PC-3 (cell line): ENCODE data around the gene PHF21B. TPM values are rescaled to one million over a fixed set of nuclear protein-coding genes. Genes with fewer than 3 reads are reported as not detected.

ENCODE experiments used
- ATAC-seq: fragments of 200-7000 bp; cut with Tn5 transposase; 2 replicates; pipeline ENCODE4 v1.9.1; 2020; ENCODE audit warnings: mild to moderate bottlenecking, moderate library complexity
- BruUV-seq: library from RNA; stranded (reverse); fragments of 400-500 nt; replicated peaks from 2 replicates; lab custom pipeline; 2021; lab: Mats Ljungman, UMichigan
- CTCF ChIA-PET: fragments of 300-600 bp; sonication (Branson Sonifier 250); formaldehyde crosslinking; loops from one replicate; lab custom pipeline; 2022; ENCODE audit warnings: antibody characterized with exemption; lab: Charles Lee
- POLR2A ChIA-PET: fragments of 300-600 bp; sonication (Branson Sonifier 250); formaldehyde crosslinking; loops from one replicate; lab custom pipeline; 2022; ENCODE audit warnings: antibody characterized with exemption; ENCODE audit not compliant: unreplicated experiment; lab: Charles Lee
- DNase-seq: peaks from one replicate; pipeline ENCODE4 v3.0.0-alpha.2; 2015
- H2AFZ ChIP-seq: fragments of 300-600 bp; sonication (generic); 2 replicates; pipeline ENCODE4 v1.6.0; 2016; ENCODE audit warnings: antibody characterized with exemption, low read length
- H3F3A ChIP-seq: fragments of 300-600 bp; sonication (generic); one replicate; pipeline ENCODE4 v1.6.0; 2017; ENCODE audit warnings: antibody characterized with exemption, low read length, control low read depth, mild to moderate bottlenecking; ENCODE audit not compliant: unreplicated experiment
- H3K27ac ChIP-seq: fragments of 300-600 bp; sonication (generic); 2 replicates; pipeline ENCODE4 v1.5.1; 2016; ENCODE audit warnings: mild to moderate bottlenecking, low read length
- H3K27me3 ChIP-seq: fragments of 300-600 bp; sonication (generic); 2 replicates; pipeline ENCODE4 v1.6.1; 2016; ENCODE audit warnings: low read length, mixed read lengths
- H3K36me3 ChIP-seq: fragments of 300-600 bp; sonication (generic); 2 replicates; pipeline ENCODE4 v1.6.1; 2016; ENCODE audit warnings: low read depth, mixed run types, low read length, mixed read lengths
- H3K4me1 ChIP-seq: fragments of 300-600 bp; sonication (generic); 2 replicates; pipeline ENCODE4 v1.5.1; 2016; ENCODE audit warnings: low read length; ENCODE audit not compliant: insufficient read depth
- H3K4me2 ChIP-seq: fragments of 300-600 bp; sonication (generic); 2 replicates; pipeline ENCODE4 v1.6.0; 2016; ENCODE audit warnings: low read length
- H3K4me3 ChIP-seq: fragments of 300-600 bp; sonication (generic); 2 replicates; pipeline ENCODE4 v1.5.1; 2016; ENCODE audit warnings: mild to moderate bottlenecking, low read length, mixed read lengths
- H3K79me2 ChIP-seq: fragments of 300-600 bp; sonication (generic); 2 replicates; pipeline ENCODE4 v1.6.1; 2017; ENCODE audit warnings: low read length, mixed read lengths
- H3K9ac ChIP-seq: fragments of 300-600 bp; sonication (generic); 2 replicates; pipeline ENCODE4 v1.6.0; 2016; ENCODE audit warnings: mild to moderate bottlenecking, low read length
- H3K9me2 ChIP-seq: fragments of 300-600 bp; sonication (generic); replicated peaks from 2 replicates; pipeline ENCODE4 v1.6.1; 2016; ENCODE audit warnings: mixed run types, low read length, mixed read lengths
- H3K9me3 ChIP-seq: fragments of 300-600 bp; sonication (generic); 2 replicates; pipeline ENCODE4 v1.6.1; 2016; ENCODE audit warnings: low read length, mixed read lengths
- H4K20me1 ChIP-seq: fragments of 300-600 bp; sonication (generic); 2 replicates; pipeline ENCODE4 v1.6.1; 2016; ENCODE audit warnings: low read length, mixed read lengths
- EZH2 ChIP-seq: fragments of 300-600 bp; sonication (generic); IDR thresholded peaks from one replicate; pipeline ENCODE4 v1.6.1; 2017; ENCODE audit warnings: antibody characterized with exemption, mild to moderate bottlenecking, low read length; ENCODE audit not compliant: unreplicated experiment
- EZH2phosphoT487 ChIP-seq: fragments of 300-600 bp; sonication (generic); IDR thresholded peaks from 2 replicates; pipeline ENCODE4 v1.6.1; 2018; ENCODE audit warnings: mild to moderate bottlenecking, antibody characterized with exemption, low read length, borderline replicate concordance
- intact Hi-C: fragments of 100-400 bp; cut with micrococcal nuclease; formaldehyde crosslinking; loops from 2 replicates; pipeline ENCODE4 v1.9.0; 2023
- total RNA-seq: library from RNA; depleted of rRNA; stranded (reverse); fragments of >200 nt; gene quantifications from 2 replicates; pipeline ENCODE4 v1.2.3, GENCODE V29; 2014
- TF ChIP-seq, protein P1 (sequence below): fragments of 300-600 bp; sonication (generic); conservative IDR thresholded peaks from 2 replicates; pipeline ENCODE4 v1.5.1; 2017; ENCODE audit warnings: antibody characterized with exemption, low read depth, mild to moderate bottlenecking, low read length

The PHF21B gene
- total RNA-seq, 1 experiment from 2014 or later, result not detected

DNA sequence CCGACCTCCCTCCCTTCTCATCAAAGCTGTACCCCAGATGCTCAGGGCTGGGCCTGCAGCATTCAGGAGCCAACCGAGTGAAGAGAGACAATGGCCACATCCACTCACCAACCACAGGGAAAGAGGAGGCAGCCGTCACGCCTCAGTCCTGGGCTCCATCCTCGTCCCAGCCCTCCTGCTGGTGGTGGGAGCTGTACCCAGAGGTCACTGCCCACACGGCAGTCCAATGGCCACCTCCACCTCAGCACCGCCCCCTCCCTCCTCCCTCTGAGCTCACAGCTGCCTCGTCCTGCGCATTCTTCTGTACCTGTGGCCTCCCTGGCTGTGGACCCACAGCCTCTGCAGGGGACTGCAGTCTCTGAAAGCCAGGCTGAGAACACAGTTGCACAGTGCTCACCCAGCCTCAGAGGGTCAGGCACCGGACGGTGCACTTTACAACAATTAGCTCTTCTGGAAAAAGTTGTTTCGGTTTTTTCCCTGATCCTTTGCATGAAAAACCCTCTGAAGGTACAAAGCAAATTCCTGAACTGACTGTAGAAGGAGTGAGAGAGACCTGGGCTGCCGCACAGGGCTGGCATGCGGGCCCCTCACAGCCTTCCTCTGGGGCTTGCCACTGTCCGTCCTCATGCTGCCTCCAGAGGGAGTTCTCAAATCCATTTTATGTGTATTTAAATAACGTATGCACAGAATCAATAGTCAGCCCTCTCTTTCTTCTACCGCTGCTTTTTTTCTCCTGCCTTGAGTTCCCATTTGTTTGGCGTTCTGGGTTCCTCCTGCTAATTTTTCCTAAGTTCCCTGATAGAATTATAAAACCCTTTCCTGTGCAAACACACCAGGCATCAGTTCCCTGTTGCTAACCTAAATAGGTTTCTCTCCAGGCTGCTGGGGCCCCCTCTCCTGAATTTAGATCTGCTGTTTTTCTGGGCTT is 52.7 kb downstream of the PHF21B start:
- H3K36me3 ChIP-seq, result no peaks in the 10 kb centered on the region
- intact Hi-C loops, result no loop called here
- no peak overlapping the region for H3K9ac ChIP-seq
- TF ChIP-seq, protein P1, sequence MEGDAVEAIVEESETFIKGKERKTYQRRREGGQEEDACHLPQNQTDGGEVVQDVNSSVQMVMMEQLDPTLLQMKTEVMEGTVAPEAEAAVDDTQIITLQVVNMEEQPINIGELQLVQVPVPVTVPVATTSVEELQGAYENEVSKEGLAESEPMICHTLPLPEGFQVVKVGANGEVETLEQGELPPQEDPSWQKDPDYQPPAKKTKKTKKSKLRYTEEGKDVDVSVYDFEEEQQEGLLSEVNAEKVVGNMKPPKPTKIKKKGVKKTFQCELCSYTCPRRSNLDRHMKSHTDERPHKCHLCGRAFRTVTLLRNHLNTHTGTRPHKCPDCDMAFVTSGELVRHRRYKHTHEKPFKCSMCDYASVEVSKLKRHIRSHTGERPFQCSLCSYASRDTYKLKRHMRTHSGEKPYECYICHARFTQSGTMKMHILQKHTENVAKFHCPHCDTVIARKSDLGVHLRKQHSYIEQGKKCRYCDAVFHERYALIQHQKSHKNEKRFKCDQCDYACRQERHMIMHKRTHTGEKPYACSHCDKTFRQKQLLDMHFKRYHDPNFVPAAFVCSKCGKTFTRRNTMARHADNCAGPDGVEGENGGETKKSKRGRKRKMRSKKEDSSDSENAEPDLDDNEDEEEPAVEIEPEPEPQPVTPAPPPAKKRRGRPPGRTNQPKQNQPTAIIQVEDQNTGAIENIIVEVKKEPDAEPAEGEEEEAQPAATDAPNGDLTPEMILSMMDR, result peak; percentile 40; the same call in 1 of the 2 replicates
- TF ChIP-seq EZH2, result no peak
- no peak overlapping the region for H3K4me3 ChIP-seq
- no peaks in the 10 kb centered on the region for H3K9me3 ChIP-seq
- no peaks in the 10 kb centered on the region for H3K4me1 ChIP-seq
- H3K9me2 ChIP-seq, result no peaks in the 10 kb centered on the region
- DNase-seq (peak; percentile 5), ATAC-seq (peak; percentile 37; the same call in 1 of the 2 replicates)
- no peak overlapping the region for H3K4me2 ChIP-seq
- ChIA-PET POLR2A (no interaction called here), CTCF (no interaction called here)
- H3K79me2 ChIP-seq, result no peaks in the 10 kb centered on the region
- BruUV-seq, result no TSS peak
- no peak overlapping the region for H3K27ac ChIP-seq
- H4K20me1 ChIP-seq, result no peaks in the 10 kb centered on the region
- H2AFZ ChIP-seq, result no peak overlapping the region
- H3K27me3 ChIP-seq, result peaks cover 39% of the 10 kb centered on the region
- H3F3A ChIP-seq, result no peaks in the 10 kb centered on the region

DNA sequence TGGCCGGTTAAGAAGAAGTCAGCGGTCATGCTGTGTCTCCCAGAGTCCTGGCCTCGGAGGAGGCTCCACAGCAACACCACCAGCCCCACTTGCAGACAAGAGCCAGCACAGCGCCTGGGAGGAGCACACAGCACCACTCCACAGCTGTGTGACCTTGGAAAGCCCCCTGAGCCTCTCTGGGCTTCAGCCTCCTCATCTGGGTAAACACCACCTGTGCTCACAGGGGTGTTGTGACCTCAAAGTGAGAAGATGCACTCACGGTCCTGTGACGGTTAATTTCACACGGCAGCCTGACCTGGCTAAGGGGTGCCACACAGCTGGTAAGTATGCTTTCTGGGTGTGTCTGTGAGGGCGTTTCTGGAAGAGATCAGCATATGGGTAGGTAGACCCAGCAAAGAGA is 54.7 kb downstream of the PHF21B start:
- ChIA-PET POLR2A (no interaction called here), CTCF (no interaction called here)
- no peaks in the 10 kb centered on the region for H3K9me2 ChIP-seq
- H3K4me1 ChIP-seq, result no peaks in the 10 kb centered on the region
- H3K36me3 ChIP-seq, result no peaks in the 10 kb centered on the region
- H3F3A ChIP-seq, result no peaks in the 10 kb centered on the region
- H3K27ac ChIP-seq, result no peak overlapping the region
- no peak overlapping the region for H3K9ac ChIP-seq
- no peaks in the 10 kb centered on the region for H4K20me1 ChIP-seq
- H2AFZ ChIP-seq, result no peak overlapping the region
- H3K79me2 ChIP-seq, result no peaks in the 10 kb centered on the region
- no peaks in the 10 kb centered on the region for H3K9me3 ChIP-seq
- H3K27me3 ChIP-seq, result peaks cover 44% of the 10 kb centered on the region
- H3K4me2 ChIP-seq, result no peak overlapping the region
- DNase-seq (no peak), ATAC-seq (no peak)
- no peak overlapping the region for H3K4me3 ChIP-seq
- intact Hi-C loops, result no loop called here
- TF ChIP-seq EZH2phosphoT487, result no peak
- TF ChIP-seq, protein P1, result no peak
- no peak for TF ChIP-seq EZH2
- no TSS peak for BruUV-seq

- no peaks in the 10 kb centered on the region for H3K79me2 ChIP-seq
- peaks cover 48% of the 10 kb centered on the region for H3K27me3 ChIP-seq
- H4K20me1 ChIP-seq, result no peaks in the 10 kb centered on the region
- ATAC-seq (no peak), DNase-seq (no peak)
- no peak overlapping the region for H3K9ac ChIP-seq
- BruUV-seq, result no TSS peak
- H2AFZ ChIP-seq, result no peak overlapping the region
- H3K4me1 ChIP-seq, result no peaks in the 10 kb centered on the region
- intact Hi-C loops, result no loop called here
- H3F3A ChIP-seq, result no peaks in the 10 kb centered on the region
- no peaks in the 10 kb centered on the region for H3K36me3 ChIP-seq
- CTCF ChIA-PET, result no interaction called here
- no peak overlapping the region for H3K27ac ChIP-seq
- POLR2A ChIA-PET, result no interaction called here
- no peaks in the 10 kb centered on the region for H3K9me3 ChIP-seq
- no peak overlapping the region for H3K4me2 ChIP-seq
- TF ChIP-seq EZH2phosphoT487, result no peak
- TF ChIP-seq, protein P1, result no peak
- TF ChIP-seq EZH2, result no peak
- H3K9me2 ChIP-seq, result no peaks in the 10 kb centered on the region
- H3K4me3 ChIP-seq, result no peak overlapping the region
Observed at GRCh38 chr22:44954149-44954548, 55.7 kb downstream of the PHF21B start.
